ENCODE results near the gene GASK1A.

Gene GASK1A

DNA sequence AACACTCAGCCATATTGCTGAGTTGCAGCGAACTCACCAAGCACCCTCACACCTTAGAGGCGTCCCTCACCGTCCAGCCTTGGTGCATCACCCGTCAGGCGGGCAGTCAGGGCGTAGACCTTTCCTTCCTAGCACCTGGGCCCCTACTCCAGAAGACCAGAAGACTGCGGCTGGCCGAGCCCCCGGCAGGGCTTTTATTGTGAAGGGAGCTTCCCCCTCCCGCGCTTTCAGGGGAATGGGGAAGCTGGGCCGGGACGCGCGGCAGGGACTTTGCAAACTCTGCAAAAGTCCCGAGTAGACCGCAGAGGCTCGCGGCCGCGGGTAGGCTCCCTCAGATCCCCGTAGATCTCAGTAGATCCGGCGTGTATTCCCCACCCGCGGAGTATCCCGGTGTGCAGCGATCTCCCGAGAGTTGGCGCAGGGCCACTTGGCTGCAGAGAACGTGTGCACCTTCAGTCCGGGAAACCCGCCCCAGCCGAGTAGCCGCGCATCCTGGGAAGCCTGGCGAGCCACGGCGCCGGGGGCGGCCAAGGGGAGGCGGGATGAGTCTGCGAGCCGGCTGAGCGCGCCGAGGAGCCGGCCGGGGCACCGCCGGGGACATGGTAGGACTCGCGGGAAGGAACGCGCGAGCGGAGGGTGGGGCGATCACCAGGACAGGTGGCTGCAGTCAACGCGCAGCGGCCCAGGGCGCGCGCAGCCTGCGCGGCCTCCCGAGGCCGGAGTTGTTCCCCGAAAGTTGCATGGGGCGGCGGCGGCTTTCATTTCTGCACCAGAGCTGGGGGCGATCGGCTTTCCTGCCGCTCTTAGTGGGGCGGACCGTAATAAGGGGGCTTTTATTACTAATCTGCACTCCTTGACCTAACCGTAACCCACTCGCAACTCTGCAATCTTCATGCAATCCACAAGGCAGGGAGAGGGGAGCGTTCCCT lies at the start of gene GASK1A:
GASK1A (plus strand) TSS at position 268 of the 929 bp plus-strand sequence; CDS start at position 600, 332 bp downstream.
- H3K4me1 ChIP-seq (ENCODE audit: control insufficient read depth in 5 of 5, insufficient read depth in 5 of 5, low read length in 5 of 5): peaks cover 0 to 32% (median 25%) of the 10 kb centered on the region in 5 donors
- H3K27ac ChIP-seq (ENCODE audit: low read depth, low read length): no peak within 1 kb of the TSS
- H3K4me3 ChIP-seq (ENCODE audit: low read depth in 1 of 5, low read length in 5 of 5): peak within 1 kb of the TSS; percentile 72 to 91 (median 78)
- H3K27me3 ChIP-seq (ENCODE audit: control insufficient read depth in 5 of 5, insufficient read depth in 4 of 5, low read length in 5 of 5): peaks cover 0 to 13% (median 0%) of the 10 kb centered on the region in 5 donors
- peaks cover 0 to 9% (median 4%) of the 10 kb centered on the region in 5 donors for H3K9me3 ChIP-seq (ENCODE audit: control insufficient read depth in 5 of 5, low read length in 5 of 5)
- peak within 1 kb of the TSS in 4 of 5 donors; percentile 6 to 49 (median 42) for H3K9ac ChIP-seq (ENCODE audit: low read length in 5 of 5)
- no peaks in the 10 kb centered on the region for H3K36me3 ChIP-seq (ENCODE audit: control insufficient read depth in 5 of 5, insufficient read depth in 5 of 5, low read length in 5 of 5)

DNA sequence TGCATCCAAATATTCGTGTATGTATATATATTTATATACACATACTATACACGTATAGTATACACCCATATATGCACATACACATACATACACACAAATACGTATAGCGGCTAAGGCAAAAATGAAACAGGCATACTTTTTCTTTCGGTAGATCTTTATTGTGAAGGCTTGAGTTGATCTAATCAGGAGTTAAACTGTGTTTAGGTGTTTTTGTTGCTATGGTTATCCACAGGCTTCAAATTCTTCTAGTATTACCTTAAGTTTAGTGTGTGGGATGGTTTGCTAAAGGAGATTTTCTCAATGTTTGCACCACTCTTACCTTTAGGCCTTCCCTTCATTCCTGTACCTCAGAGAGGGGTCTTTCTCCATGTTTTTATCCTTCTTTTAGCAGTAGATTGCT lies 45.0 kb upstream of the GASK1A start:
- Histone ChIP-seq H3K27ac (ENCODE audit: low read depth, low read length) (no peak overlapping the region), H3K27me3 (ENCODE audit: control insufficient read depth in 5 of 5, insufficient read depth in 4 of 5, low read length in 5 of 5) (no peaks in the 10 kb centered on the region), H3K9ac (ENCODE audit: low read length in 5 of 5) (no peak overlapping the region)

DNA sequence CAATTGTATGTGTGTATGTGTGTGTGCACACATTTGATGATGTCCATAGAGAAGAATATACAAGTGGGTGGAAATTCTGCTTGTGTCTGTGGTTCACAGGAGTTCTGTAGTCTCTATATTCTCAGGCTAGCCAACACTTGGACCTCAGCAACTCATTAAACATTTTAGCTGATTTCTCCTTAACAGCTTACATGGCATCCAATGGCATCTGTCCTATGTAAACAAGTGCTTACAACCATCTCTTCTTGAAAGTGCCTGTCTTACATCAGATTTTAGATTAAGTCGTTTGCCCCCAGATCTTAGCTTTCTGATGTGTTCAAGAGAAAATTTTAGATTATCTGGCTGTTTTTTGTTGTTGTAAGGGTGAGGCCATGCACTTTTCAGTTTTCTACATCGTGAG lies 44.2 kb upstream of the GASK1A start:
- Histone ChIP-seq H3K4me1 (ENCODE audit: control insufficient read depth in 5 of 5, insufficient read depth in 5 of 5, low read length in 5 of 5) (peaks cover 0 to 9% (median 2%) of the 10 kb centered on the region in 5 donors), H3K9me3 (ENCODE audit: control insufficient read depth in 5 of 5, low read length in 5 of 5) (peaks cover 0 to 4% (median 0%) of the 10 kb centered on the region in 5 donors), H3K36me3 (ENCODE audit: control insufficient read depth in 5 of 5, insufficient read depth in 5 of 5, low read length in 5 of 5) (no peaks in the 10 kb centered on the region), H3K4me3 (ENCODE audit: low read depth in 1 of 5, low read length in 5 of 5) (no peak overlapping the region), H3K27me3 (ENCODE audit: control insufficient read depth in 5 of 5, insufficient read depth in 4 of 5, low read length in 5 of 5) (no peaks in the 10 kb centered on the region), H3K27ac (ENCODE audit: low read depth, low read length) (no peak overlapping the region), H3K9ac (ENCODE audit: low read length in 5 of 5) (no peak overlapping the region)

More for the DNA sequence above, 45.0 kb upstream of the GASK1A start:
- Histone ChIP-seq H3K4me3 (ENCODE audit: low read depth in 1 of 5, low read length in 5 of 5) (no peak overlapping the region), H3K4me1 (ENCODE audit: control insufficient read depth in 5 of 5, insufficient read depth in 5 of 5, low read length in 5 of 5) (peaks cover 0 to 9% (median 2%) of the 10 kb centered on the region in 5 donors), H3K9me3 (ENCODE audit: control insufficient read depth in 5 of 5, low read length in 5 of 5) (peaks cover 0 to 4% (median 0%) of the 10 kb centered on the region in 5 donors), H3K36me3 (ENCODE audit: control insufficient read depth in 5 of 5, insufficient read depth in 5 of 5, low read length in 5 of 5) (no peaks in the 10 kb centered on the region)

DNA sequence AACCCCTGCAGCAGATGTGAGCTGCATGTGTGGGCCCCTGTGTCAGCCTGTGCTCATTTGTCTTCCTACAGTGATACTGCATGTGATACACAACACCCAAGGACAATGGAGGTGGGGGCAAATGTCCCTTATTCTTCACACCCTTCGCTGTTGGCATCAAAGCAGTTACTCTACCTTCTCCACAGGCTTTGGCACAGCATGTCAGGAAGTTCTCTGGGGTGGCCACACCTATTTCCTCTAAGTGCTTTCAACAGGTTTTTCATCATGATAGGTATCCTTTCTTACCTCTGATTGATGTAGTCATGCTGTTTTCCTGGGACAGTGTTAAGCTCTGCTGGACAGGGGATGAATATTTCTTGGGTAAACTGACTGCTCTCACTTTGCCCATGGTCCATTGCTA lies 43.6 kb upstream of the GASK1A start:
- H3K4me1 ChIP-seq (ENCODE audit: control insufficient read depth in 5 of 5, insufficient read depth in 5 of 5, low read length in 5 of 5): peaks cover 0 to 9% (median 2%) of the 10 kb centered on the region in 5 donors
- H3K27me3 ChIP-seq (ENCODE audit: control insufficient read depth in 5 of 5, insufficient read depth in 4 of 5, low read length in 5 of 5): no peaks in the 10 kb centered on the region
- H3K9ac ChIP-seq (ENCODE audit: low read length in 5 of 5): no peak overlapping the region
- peaks cover 0 to 2% (median 0%) of the 10 kb centered on the region in 5 donors for H3K36me3 ChIP-seq (ENCODE audit: control insufficient read depth in 5 of 5, insufficient read depth in 5 of 5, low read length in 5 of 5)
- peaks cover 0 to 4% (median 0%) of the 10 kb centered on the region in 5 donors for H3K9me3 ChIP-seq (ENCODE audit: control insufficient read depth in 5 of 5, low read length in 5 of 5)
- H3K27ac ChIP-seq (ENCODE audit: low read depth, low read length): no peak overlapping the region
- H3K4me3 ChIP-seq (ENCODE audit: low read depth in 1 of 5, low read length in 5 of 5): no peak overlapping the region

DNA sequence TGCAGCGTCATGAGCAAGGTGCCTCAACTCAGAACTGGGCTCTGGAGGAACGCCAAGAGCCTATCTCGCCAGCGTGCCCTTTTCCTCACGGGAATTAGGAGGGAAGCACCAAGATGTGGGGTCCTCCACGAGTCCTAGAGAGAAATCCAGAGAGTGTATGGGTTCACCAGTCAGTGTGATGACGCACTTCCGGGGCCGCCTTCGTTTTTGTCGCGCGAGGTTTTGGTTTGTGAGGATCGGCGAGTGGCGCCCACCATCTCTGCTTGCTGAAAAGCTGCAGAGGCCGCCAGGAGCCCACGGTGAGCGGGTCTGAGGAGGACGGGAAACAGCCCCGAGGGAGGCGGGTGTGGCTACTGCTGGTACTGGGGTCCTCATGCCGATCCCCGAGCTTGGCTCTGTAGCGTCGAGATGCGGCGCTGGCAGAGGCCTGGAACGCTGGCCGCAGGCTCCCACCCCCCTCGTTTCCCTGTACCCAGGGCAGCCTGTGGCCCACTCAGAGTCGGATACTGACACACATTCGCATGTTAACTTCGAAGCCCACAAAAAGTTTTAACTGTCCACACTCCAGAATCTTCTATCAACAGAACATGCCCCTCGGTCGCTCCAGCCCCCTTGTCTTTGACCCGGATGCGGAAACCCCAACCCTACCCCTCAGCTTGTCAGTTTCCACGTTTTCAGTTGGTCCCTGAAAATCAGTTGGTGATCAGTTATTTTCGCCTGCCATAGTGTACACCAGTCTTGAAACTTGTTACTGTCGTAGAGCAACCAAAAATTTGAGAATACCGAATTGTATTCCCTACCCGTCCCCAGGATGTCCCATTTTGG lies 42.7 kb upstream of the GASK1A start:
- H3K4me3 ChIP-seq (ENCODE audit: low read depth in 1 of 5, low read length in 5 of 5): peak overlapping the region; percentile 37 to 73 (median 64)
- peaks cover 0 to 4% (median 0%) of the 10 kb centered on the region in 5 donors for H3K36me3 ChIP-seq (ENCODE audit: control insufficient read depth in 5 of 5, insufficient read depth in 5 of 5, low read length in 5 of 5)
- H3K27ac ChIP-seq (ENCODE audit: low read depth, low read length): no peak overlapping the region
- H3K9me3 ChIP-seq (ENCODE audit: control insufficient read depth in 5 of 5, low read length in 5 of 5): peaks cover 0 to 4% (median 0%) of the 10 kb centered on the region in 5 donors
- H3K9ac ChIP-seq (ENCODE audit: low read length in 5 of 5): no peak overlapping the region
- H3K27me3 ChIP-seq (ENCODE audit: control insufficient read depth in 5 of 5, insufficient read depth in 4 of 5, low read length in 5 of 5): no peaks in the 10 kb centered on the region
- peaks cover 0 to 9% (median 2%) of the 10 kb centered on the region in 5 donors for H3K4me1 ChIP-seq (ENCODE audit: control insufficient read depth in 5 of 5, insufficient read depth in 5 of 5, low read length in 5 of 5)

DNA sequence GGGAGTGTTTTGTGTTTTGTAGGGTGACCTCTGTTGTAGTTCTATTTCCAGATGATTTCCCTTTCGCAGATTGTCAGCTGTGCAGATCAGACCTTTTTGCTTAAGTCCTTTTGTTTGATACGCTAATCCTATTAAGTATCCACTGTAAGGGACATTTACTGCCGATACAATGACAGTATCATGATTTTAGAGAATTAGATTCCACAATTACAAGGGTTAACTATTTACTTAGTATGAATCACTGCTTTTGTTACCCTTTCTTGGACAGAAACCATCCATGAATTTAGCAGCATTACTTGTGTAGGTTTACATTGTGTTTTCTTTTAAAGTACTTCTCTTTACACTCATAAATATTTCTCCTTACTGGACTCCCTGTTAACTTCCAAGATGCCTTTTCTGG lies 41.8 kb upstream of the GASK1A start:
- no peak overlapping the region for H3K27ac ChIP-seq (ENCODE audit: low read depth, low read length)
- H3K4me3 ChIP-seq (ENCODE audit: low read depth in 1 of 5, low read length in 5 of 5): no peak overlapping the region
- peaks cover 0 to 7% (median 0%) of the 10 kb centered on the region in 5 donors for H3K36me3 ChIP-seq (ENCODE audit: control insufficient read depth in 5 of 5, insufficient read depth in 5 of 5, low read length in 5 of 5)
- no peaks in the 10 kb centered on the region for H3K27me3 ChIP-seq (ENCODE audit: control insufficient read depth in 5 of 5, insufficient read depth in 4 of 5, low read length in 5 of 5)
- H3K9ac ChIP-seq (ENCODE audit: low read length in 5 of 5): no peak overlapping the region
- peaks cover 0 to 9% (median 2%) of the 10 kb centered on the region in 5 donors for H3K4me1 ChIP-seq (ENCODE audit: control insufficient read depth in 5 of 5, insufficient read depth in 5 of 5, low read length in 5 of 5)
- H3K9me3 ChIP-seq (ENCODE audit: control insufficient read depth in 5 of 5, low read length in 5 of 5): peaks cover 0 to 3% (median 0%) of the 10 kb centered on the region in 5 donors

DNA sequence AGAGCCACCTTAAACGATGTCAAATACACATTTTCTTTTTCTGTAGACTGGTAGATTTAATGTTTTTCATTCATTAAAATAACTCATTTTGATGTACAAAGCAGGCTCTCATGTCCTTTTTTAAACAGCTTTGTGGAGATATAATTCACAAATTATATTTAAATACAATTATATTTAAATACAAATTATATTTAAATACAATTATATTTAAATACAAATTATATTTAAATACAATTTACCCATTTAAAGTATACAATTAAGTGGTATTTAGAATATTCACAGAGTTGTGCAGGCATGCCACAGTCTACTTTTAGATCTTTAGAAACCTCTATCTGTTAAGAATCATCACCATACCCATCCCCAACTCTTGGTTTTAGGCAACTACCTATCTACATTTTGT lies 36.4 kb upstream of the GASK1A start:
- Histone ChIP-seq H3K4me1 (ENCODE audit: control insufficient read depth in 5 of 5, insufficient read depth in 5 of 5, low read length in 5 of 5) (no peaks in the 10 kb centered on the region), H3K9ac (ENCODE audit: low read length in 5 of 5) (no peak overlapping the region), H3K27ac (ENCODE audit: low read depth, low read length) (no peak overlapping the region), H3K27me3 (ENCODE audit: control insufficient read depth in 5 of 5, insufficient read depth in 4 of 5, low read length in 5 of 5) (no peaks in the 10 kb centered on the region), H3K9me3 (ENCODE audit: control insufficient read depth in 5 of 5, low read length in 5 of 5) (no peaks in the 10 kb centered on the region), H3K36me3 (ENCODE audit: control insufficient read depth in 5 of 5, insufficient read depth in 5 of 5, low read length in 5 of 5) (peaks cover 0 to 9% (median 0%) of the 10 kb centered on the region in 5 donors), H3K4me3 (ENCODE audit: low read depth in 1 of 5, low read length in 5 of 5) (no peak overlapping the region)

DNA sequence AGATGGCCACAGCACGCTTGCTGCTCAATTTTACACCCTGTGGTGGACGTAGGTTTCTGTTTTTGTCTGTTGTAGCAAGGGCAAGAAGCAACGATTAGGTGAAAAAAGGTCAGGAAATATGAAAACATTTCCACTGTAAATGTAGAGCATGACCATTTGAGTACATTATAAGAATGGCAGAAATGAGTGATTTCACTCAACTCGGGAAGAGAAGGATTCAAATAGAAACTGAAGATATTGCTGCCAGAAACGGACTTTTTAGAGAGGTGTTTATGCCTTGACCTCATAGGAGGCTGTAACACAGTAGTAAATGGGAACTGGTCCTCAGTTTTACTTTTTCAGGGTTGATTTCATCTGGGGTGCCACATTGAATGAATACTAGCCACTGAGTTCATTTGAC lies 33.1 kb upstream of the GASK1A start:
- H3K9me3 ChIP-seq (ENCODE audit: control insufficient read depth in 5 of 5, low read length in 5 of 5): no peaks in the 10 kb centered on the region
- no peak overlapping the region for H3K27ac ChIP-seq (ENCODE audit: low read depth, low read length)

DNA sequence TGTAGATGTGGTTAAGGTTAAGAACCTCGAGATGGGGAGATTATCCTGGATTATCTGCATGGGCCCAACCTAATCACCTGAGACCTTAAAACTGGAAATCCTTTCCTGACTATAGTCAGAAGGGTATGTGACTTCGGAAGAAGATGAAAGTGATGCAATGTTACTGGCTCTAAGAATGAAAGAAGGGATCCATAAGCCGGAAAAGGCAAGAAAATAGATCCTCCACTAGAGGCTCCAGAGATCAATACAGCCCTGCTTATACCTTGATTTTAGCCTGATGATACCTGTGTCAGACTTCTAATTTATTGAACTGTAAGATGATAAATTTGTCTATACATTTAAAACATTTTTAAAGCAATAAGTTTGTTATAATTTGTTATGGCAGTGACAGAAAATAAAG lies 21.5 kb upstream of the GASK1A start:
- Histone ChIP-seq H3K9me3 (ENCODE audit: control insufficient read depth in 5 of 5, low read length in 5 of 5) (no peaks in the 10 kb centered on the region), H3K9ac (ENCODE audit: low read length in 5 of 5) (no peak overlapping the region), H3K4me1 (ENCODE audit: control insufficient read depth in 5 of 5, insufficient read depth in 5 of 5, low read length in 5 of 5) (no peaks in the 10 kb centered on the region), H3K27me3 (ENCODE audit: control insufficient read depth in 5 of 5, insufficient read depth in 4 of 5, low read length in 5 of 5) (no peaks in the 10 kb centered on the region), H3K27ac (ENCODE audit: low read depth, low read length) (no peak overlapping the region), H3K4me3 (ENCODE audit: low read depth in 1 of 5, low read length in 5 of 5) (no peak overlapping the region), H3K36me3 (ENCODE audit: control insufficient read depth in 5 of 5, insufficient read depth in 5 of 5, low read length in 5 of 5) (no peaks in the 10 kb centered on the region)

More for the DNA sequence above, 33.1 kb upstream of the GASK1A start:
- peaks cover 0 to 7% (median 0%) of the 10 kb centered on the region in 5 donors for H3K36me3 ChIP-seq (ENCODE audit: control insufficient read depth in 5 of 5, insufficient read depth in 5 of 5, low read length in 5 of 5)
- H3K9ac ChIP-seq (ENCODE audit: low read length in 5 of 5): no peak overlapping the region
- H3K27me3 ChIP-seq (ENCODE audit: control insufficient read depth in 5 of 5, insufficient read depth in 4 of 5, low read length in 5 of 5): no peaks in the 10 kb centered on the region
- H3K4me1 ChIP-seq (ENCODE audit: control insufficient read depth in 5 of 5, insufficient read depth in 5 of 5, low read length in 5 of 5): no peaks in the 10 kb centered on the region
- no peak overlapping the region for H3K4me3 ChIP-seq (ENCODE audit: low read depth in 1 of 5, low read length in 5 of 5)

All from subcutaneous abdominal adipose tissue (tissue), 5 donors.